Measurements from ENCODE around the gene POU3F3. TPM values are rescaled to one million over a fixed set of nuclear protein-coding genes. Genes with fewer than 3 reads are reported as not detected.

POU3F3 gene
- polyA plus RNA-seq, 3 donors: not detected

DNA sequence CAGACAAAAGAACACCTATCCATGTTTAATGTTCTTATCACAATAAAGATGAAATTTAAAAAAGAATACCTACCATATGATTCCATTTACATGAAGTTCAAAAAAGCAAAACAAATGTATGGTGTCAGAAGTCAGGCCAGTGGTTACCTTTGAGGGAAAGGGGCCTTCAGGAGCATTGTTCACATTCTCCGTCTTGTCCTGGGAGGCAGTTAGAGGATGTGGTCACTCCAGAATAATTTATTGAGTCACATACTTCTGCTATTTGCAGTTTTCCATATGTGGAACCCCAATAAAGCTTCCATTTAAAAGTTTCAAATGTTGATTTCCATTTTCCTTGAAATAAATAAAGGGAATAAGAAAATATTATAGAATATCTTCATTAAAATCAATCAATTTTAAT lies 41.6 kb upstream of the POU3F3 start:
- peaks cover 19% of the 10 kb centered on the region for H3K4me1 Mint-ChIP-seq
- Histone ChIP-seq H3K9me3 (replicated peaks in 1 of 2; ENCODE audit: control insufficient read depth in 1 of 2, insufficient read depth in 1 of 2, low read length in 2 of 2) (no peaks in the 10 kb centered on the region), H3K36me3 (replicated peaks in 1 of 2; ENCODE audit: control insufficient read depth in 1 of 2, insufficient read depth in 2 of 2, low read length in 2 of 2) (no peaks in the 10 kb centered on the region), H2AFZ (ENCODE audit: insufficient read depth, low read depth, low read length, poor library complexity, severe bottlenecking) (no peak overlapping the region), H3K4me3 (replicated peaks in 1 of 3; ENCODE audit: low read depth in 2 of 3, low read length in 3 of 3) (no peak overlapping the region), H4K20me1 (ENCODE audit: insufficient read depth, low read length) (no peaks in the 10 kb centered on the region), H3K4me2 (replicated peaks; ENCODE audit: extremely low read depth, low read length, poor library complexity, severe bottlenecking) (peak overlapping the region; percentile 12), H3K4me1 (ENCODE audit: control insufficient read depth in 1 of 2, insufficient read depth in 2 of 2, low read length in 2 of 2) (peaks cover 15 to 24% of the 10 kb centered on the region in 2 donors), H3K79me2 (ENCODE audit: insufficient read depth, low read length) (no peaks in the 10 kb centered on the region), H3K27ac (ENCODE audit: low read depth in 1 of 2, low read length in 2 of 2) (no peak overlapping the region), H3K9ac (ENCODE audit: insufficient read depth, low read length, poor library complexity, severe bottlenecking) (no peak overlapping the region), H3K27me3 (ENCODE audit: control insufficient read depth in 2 of 2, insufficient read depth in 2 of 2, low read length in 2 of 2) (no peaks in the 10 kb centered on the region)
- peak overlapping the region in 1 of 7 donors; percentile 54 for H3K27ac Mint-ChIP-seq
- peaks cover 0 to 8% (median 2%) of the 10 kb centered on the region in 7 donors for H3K9me3 Mint-ChIP-seq
- H3K27me3 Mint-ChIP-seq (ENCODE audit: low read depth in 3 of 3): peaks cover 0 to 1% (median 1%) of the 10 kb centered on the region in 3 donors
- WGBS (ENCODE audit: insufficient coverage): no CpG with 5 or more reads among the region's 1 CpG
- no peak overlapping the region for H3K4me3 Mint-ChIP-seq
- no peaks in the 10 kb centered on the region for H3K36me3 Mint-ChIP-seq
- no peak for TF ChIP-seq CTCF (IDR thresholded peaks at IDR 0.05)
- intact Hi-C loops (cut with micrococcal nuclease): no loop called here
- peak in 2 of 3 donors; percentile 11 to 24 for DNase-seq

- Histone ChIP-seq H3K4me2 (replicated peaks; ENCODE audit: extremely low read depth, low read length, poor library complexity, severe bottlenecking) (no peak overlapping the region), H2AFZ (ENCODE audit: insufficient read depth, low read depth, low read length, poor library complexity, severe bottlenecking) (no peak overlapping the region), H3K27ac (ENCODE audit: low read depth in 1 of 2, low read length in 2 of 2) (no peak overlapping the region), H3K9me3 (replicated peaks in 1 of 2; ENCODE audit: control insufficient read depth in 1 of 2, insufficient read depth in 1 of 2, low read length in 2 of 2) (no peaks in the 10 kb centered on the region), H3K4me3 (replicated peaks in 1 of 3; ENCODE audit: low read depth in 2 of 3, low read length in 3 of 3) (no peak overlapping the region), H3K79me2 (ENCODE audit: insufficient read depth, low read length) (no peaks in the 10 kb centered on the region), H3K4me1 (ENCODE audit: control insufficient read depth in 1 of 2, insufficient read depth in 2 of 2, low read length in 2 of 2) (peaks cover 15 to 20% of the 10 kb centered on the region in 2 donors), H3K27me3 (ENCODE audit: control insufficient read depth in 2 of 2, insufficient read depth in 2 of 2, low read length in 2 of 2) (no peaks in the 10 kb centered on the region), H3K36me3 (replicated peaks in 1 of 2; ENCODE audit: control insufficient read depth in 1 of 2, insufficient read depth in 2 of 2, low read length in 2 of 2) (no peaks in the 10 kb centered on the region), H4K20me1 (ENCODE audit: insufficient read depth, low read length) (no peaks in the 10 kb centered on the region), H3K9ac (ENCODE audit: insufficient read depth, low read length, poor library complexity, severe bottlenecking) (no peak overlapping the region)
- peaks cover 0 to 5% (median 2%) of the 10 kb centered on the region in 3 donors for H3K27me3 Mint-ChIP-seq (ENCODE audit: low read depth in 3 of 3)
- no peak for DNase-seq
- WGBS (ENCODE audit: insufficient coverage): 100% methylated on average over 4 of the region's 5 CpGs
- no peak for TF ChIP-seq CTCF (IDR thresholded peaks at IDR 0.05)
- peaks cover 14% of the 10 kb centered on the region for H3K4me1 Mint-ChIP-seq
- peak overlapping the region in 1 of 7 donors; percentile 46 for H3K27ac Mint-ChIP-seq
- intact Hi-C loops (cut with micrococcal nuclease): no loop called here
- H3K9me3 Mint-ChIP-seq: peaks cover 0 to 3% (median 0%) of the 10 kb centered on the region in 7 donors
- no peaks in the 10 kb centered on the region for H3K36me3 Mint-ChIP-seq
- no peak overlapping the region for H3K4me3 Mint-ChIP-seq
Observed at GRCh38 chr2:104816143-104816542, 37.8 kb upstream of the POU3F3 start.
